NCI-H1436 treated with DMSO at 0.1 percent for 48 hours (cell line): Measurements from ENCODE around the gene WNT7A.

Experiments
- DNase-seq: peaks from one replicate; lab custom pipeline; 2025; lab: John Stamatoyannopoulos, UW

Gene WNT7A

GRCh38 chr3:13827256-13827655, 52.6 kb downstream of the WNT7A start:
- DNase-seq = no peak

DNA sequence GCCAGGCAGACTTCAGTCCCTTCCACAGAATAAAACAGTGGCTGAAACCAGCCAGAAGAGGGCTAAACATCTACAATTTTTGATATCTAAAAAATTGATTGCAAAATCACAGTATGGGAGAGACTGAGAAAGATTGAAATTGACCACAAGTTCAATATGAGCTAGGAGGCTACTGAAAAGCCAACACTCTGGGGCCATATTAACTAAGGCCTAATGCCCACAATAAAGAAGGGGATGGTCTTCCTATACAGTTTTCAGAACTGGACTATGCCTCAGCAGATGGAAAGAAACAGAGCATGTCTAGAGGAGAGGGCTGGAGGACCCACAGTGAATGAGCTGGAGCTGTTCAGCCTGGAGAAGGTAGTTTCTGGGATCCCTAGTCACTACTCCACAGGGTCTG, 53.2 kb downstream of the WNT7A start:
- DNase-seq = no peak

- DNase-seq = no peak
Measured at GRCh38 chr3:13825821-13826220, 54.0 kb downstream of the WNT7A start.

GRCh38 chr3:13825311-13825579, 54.6 kb downstream of the WNT7A start:
- no peak for DNase-seq

GRCh38 chr3:13824521-13825310, 55.2 kb downstream of the WNT7A start:
- DNase-seq = no peak

DNA sequence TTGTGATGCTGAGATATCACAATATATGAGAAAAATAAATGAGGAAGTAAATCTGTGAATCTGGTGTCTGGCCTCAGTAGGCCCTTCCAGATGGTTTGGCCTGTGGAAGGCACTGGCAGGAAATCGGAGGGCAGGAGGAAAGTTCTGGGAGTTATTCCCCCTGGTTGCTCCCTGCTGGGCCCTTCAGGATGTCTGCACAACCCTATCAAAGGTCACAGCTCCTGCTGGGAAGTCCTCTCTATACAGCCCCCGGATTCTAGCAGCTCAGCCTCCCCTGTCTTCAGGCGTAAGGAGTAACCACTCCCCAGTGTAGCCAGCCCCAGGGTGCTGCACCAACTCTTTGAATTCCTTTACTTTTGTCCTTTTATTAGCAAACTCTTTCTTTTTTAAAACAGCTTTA, 56.2 kb downstream of the WNT7A start:
- DNase-seq = no peak

- DNase-seq = no peak
Measured at GRCh38 chr3:13822871-13823585, 56.8 kb downstream of the WNT7A start.

GRCh38 chr3:13822042-13822441, 57.8 kb downstream of the WNT7A start:
- no peak for DNase-seq

DNA sequence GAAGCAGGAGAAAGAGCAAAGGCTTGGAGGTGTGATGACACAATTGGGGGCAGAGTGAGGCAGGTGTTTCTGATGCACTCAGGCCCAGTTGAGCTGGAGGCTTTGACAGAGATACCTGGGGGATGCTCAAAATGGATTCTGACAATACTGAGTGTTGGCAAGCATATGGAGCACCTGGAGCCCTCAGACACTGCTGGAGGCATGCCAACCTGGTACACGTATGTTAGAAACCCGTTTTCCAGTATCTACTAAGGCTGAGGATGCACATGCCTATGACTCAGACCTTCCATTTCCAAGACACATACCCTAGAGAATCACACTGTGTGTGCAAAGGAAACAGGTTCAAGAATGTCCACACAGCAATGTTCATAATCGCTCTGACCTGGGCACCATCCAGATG, 58.7 kb downstream of the WNT7A start:
- DNase-seq = no peak

DNA sequence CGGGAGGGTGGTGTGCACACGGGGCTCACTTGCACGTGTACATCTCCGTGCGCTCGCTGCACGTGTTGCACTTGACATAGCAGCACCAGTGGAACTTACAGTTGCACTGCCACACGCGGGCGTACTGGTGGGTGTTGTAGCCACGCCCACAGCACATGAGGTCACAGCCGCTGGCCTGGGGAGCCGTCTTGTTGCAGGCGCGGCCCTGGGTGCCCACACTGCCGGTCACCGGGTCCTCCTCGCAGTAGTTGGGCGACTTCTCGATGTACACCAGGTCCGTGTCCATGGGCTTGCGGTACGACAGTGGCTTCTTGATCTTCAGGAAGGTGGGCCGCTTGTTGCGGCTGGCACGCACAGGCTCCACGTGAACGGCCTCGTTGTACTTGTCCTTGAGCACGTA, 61.0 kb downstream of the WNT7A start:
- DNase-seq = no peak

- DNase-seq = no peak
Measured at GRCh38 chr3:13815088-13815683, 64.7 kb downstream of the WNT7A start.

DNA sequence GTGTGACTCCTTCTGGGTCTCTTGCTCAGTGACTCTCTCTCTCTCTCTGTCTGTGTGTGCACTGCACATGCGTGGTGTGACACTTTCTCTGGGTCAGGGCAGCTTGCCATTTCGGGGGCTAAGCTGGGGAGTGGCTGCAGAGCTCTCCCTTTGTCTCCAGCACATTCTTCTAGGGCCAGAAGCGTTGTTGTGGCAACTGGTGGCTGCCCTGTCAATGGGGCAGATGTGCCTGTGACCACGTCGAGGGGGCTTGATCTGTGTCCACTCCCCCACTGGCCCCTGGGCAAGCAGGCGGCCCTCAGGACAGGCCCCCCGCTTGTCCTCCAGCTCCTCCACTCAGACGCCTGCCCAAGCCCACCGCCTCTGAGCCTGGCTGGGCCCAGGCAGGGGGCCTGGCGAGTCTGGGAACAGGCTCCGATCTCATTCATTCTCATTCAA, 67.8 kb downstream of the WNT7A start:
- no peak for DNase-seq

GRCh38 chr3:13811614-13812013, 68.3 kb downstream of the WNT7A start:
- no peak for DNase-seq

GRCh38 chr3:13808550-13808949, 71.3 kb downstream of the WNT7A start:
- DNase-seq = no peak

- DNase-seq = no peak
Measured at GRCh38 chr3:13801361-13802204, 78.3 kb downstream of the WNT7A start.

- DNase-seq = no peak
Measured at GRCh38 chr3:13800064-13800463, 79.8 kb downstream of the WNT7A start.

DNA sequence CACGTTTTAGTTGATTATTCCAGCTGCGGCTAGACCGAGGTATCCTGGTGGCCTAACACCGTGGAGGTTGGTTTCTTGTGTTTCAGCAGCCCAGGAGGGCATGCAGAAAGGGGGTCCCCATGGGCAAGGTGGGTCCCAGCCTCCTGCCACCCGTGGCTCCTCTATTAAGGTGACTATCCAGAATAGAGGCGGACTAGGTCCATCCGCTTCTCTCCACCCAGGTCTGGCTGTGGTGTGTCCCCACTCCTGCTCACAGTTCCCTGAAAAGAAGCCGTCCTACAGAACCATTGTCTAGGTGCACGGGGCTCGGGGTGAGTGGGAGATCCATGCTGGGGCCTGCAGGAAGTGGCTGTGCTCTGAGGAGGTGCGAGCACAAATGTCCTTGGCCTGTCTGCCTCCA, 81.5 kb downstream of the WNT7A start:
- DNase-seq = no peak

DNA sequence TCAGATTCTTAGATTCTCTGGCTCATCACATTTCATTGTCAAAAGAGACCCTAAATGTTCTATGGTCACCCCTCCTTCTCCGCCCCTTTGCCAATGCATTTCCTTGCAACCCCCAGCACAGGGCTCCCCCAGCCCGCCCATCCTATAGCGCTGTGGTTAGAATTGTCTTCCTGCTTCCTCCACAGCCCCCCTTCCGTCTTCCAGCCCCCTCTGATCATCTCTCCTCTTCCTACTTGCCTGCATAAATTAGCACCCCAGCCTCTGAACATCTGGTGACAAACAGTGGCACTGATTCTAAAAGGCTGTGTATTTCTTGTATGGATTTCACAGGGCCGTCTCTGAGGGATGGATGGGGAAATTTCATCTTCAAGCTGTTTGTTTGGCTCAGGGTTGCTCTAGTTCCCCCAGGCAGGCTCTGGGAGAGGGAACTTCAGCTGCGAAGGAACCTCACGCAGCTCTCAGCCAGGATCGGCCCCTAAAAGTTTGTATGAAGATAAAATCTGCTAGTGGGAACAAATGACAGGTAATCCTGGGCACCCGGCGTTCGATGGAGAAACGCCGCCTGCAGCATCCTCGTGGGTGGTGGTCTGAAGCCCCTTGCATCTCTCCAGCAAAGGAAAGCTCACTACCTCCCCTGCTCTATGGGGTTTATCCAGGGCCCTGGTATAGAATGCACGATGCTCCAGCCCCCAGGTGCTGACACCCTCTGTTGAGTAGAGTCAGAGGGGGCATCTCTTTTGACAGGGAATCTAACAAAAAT, 83.0 kb downstream of the WNT7A start:
- DNase-seq = no peak

DNA sequence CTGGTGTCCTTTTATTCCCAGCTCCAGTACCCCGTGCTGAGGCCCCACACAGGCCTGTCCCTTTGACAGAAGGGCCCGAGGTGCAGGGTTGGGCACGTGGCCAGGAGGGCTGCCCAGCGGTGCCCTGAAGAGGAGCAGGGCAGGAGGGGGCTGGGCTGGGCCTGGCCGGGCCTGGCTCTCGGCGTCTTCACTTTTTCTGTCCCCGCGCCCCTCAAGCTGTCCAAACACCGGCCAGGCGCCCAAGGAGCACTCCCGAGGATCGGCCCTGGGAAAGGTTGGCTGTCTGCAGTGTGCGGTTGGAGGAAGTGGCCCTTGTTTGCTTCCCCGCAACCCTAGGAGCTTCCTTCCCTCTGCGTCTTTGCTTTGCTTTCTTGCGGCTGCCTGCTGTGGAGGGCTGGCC, 84.1 kb downstream of the WNT7A start:
- no peak for DNase-seq

- no peak for DNase-seq
Measured at GRCh38 chr3:13794322-13794721, 85.5 kb downstream of the WNT7A start.

GRCh38 chr3:13793451-13793850, 86.4 kb downstream of the WNT7A start:
- DNase-seq = no peak
